IMR-90 (cell line): ENCODE data around the gene SSPN. TPM values are rescaled to one million over a fixed set of nuclear protein-coding genes. Genes with fewer than 3 reads are reported as not detected.

Source experiments
- ATAC-seq: fragments of 200-7000 bp; cut with Tn5 transposase; 2 replicates; pipeline ENCODE4 v1.9.1; 2020; ENCODE audit warnings: low read depth, mild to moderate bottlenecking, moderate library complexity
- BruUV-seq: library from RNA; stranded (reverse); fragments of 400-500 nt; replicated peaks from 2 replicates; lab custom pipeline; 2021; lab: Mats Ljungman, UMichigan
- CTCF ChIA-PET: fragments of 300-600 bp; formaldehyde crosslinking; extraction: SDS; loops from one replicate; lab custom pipeline; 2021; ENCODE audit warnings: antibody characterized with exemption; lab: Yijun Ruan, JAX
- POLR2A ChIA-PET: fragments of 300-600 bp; sonication (Branson Sonifier 250); formaldehyde crosslinking; loops from one replicate; lab custom pipeline; 2022; ENCODE audit warnings: antibody characterized with exemption; ENCODE audit not compliant: unreplicated experiment; lab: Charles Lee
- DNase-seq: peaks from one replicate; pipeline ENCODE4 v3.0.0; 2013
- H2AFZ ChIP-seq: replicated peaks from 2 replicates; pipeline ENCODE3; 2013; ENCODE audit warnings: low read length, mild to moderate bottlenecking; ENCODE audit not compliant: poor library complexity
- H2AK5ac ChIP-seq: 2 replicates; pipeline ENCODE4 v1.6.1; 2013; ENCODE audit warnings: low read depth, low read length, inconsistent platforms
- H2AK9ac ChIP-seq: replicated peaks from 2 replicates; pipeline ENCODE3; 2013; ENCODE audit warnings: mild to moderate bottlenecking, low read depth, low read length, moderate library complexity; ENCODE audit not compliant: poor library complexity
- H2BK120ac ChIP-seq: 2 replicates; pipeline ENCODE4 v1.6.1; 2013; ENCODE audit warnings: low read depth, low read length, inconsistent platforms
- H2BK15ac ChIP-seq: 3 replicates; pipeline ENCODE4 v1.6.1; 2013; ENCODE audit warnings: low read depth, low read length, inconsistent platforms
- H2BK20ac ChIP-seq: 2 replicates; pipeline ENCODE4 v1.6.1; 2013; ENCODE audit warnings: low read depth, mild to moderate bottlenecking, inconsistent platforms, low read length, moderate library complexity
- H2BK5ac ChIP-seq: 2 replicates; pipeline ENCODE4 v1.6.1; 2013; ENCODE audit warnings: mild to moderate bottlenecking, low read depth, low read length, inconsistent platforms; ENCODE audit not compliant: poor library complexity, severe bottlenecking
- H3K14ac ChIP-seq: replicated peaks from 2 replicates; pipeline ENCODE4 v1.6.1; 2013; ENCODE audit warnings: low read depth, low read length, inconsistent platforms
- H3K18ac ChIP-seq: 2 replicates; pipeline ENCODE4 v1.6.1; 2013; ENCODE audit warnings: low read depth, low read length, control low read depth
- H3K23ac ChIP-seq: 2 replicates; pipeline ENCODE4 v1.6.1; 2013; ENCODE audit warnings: low read depth, low read length, inconsistent platforms
- H3K27ac ChIP-seq: 2 replicates; pipeline ENCODE4 v1.5.1; 2013; ENCODE audit warnings: mild to moderate bottlenecking, control low read depth, low read length; ENCODE audit not compliant: insufficient read depth
- H3K27me3 ChIP-seq: 2 replicates; pipeline ENCODE4 v1.6.1; 2013; ENCODE audit warnings: low read length; ENCODE audit not compliant: control insufficient read depth, insufficient read depth
- H3K36me3 ChIP-seq: 2 replicates; pipeline ENCODE4 v1.6.1; 2013; ENCODE audit warnings: low read length, mixed read lengths; ENCODE audit not compliant: control insufficient read depth, insufficient read depth
- H3K4ac ChIP-seq: 2 replicates; pipeline ENCODE4 v1.6.1; 2013; ENCODE audit warnings: low read depth, low read length, inconsistent platforms
- H3K4me1 ChIP-seq: 2 replicates; pipeline ENCODE4 v1.6.1; 2013; ENCODE audit warnings: low read length, mixed read lengths; ENCODE audit not compliant: control insufficient read depth, insufficient read depth
- H3K4me2 ChIP-seq: 2 replicates; pipeline ENCODE4 v1.6.1; 2013; ENCODE audit warnings: low read depth, mild to moderate bottlenecking, control low read depth, low read length, moderate library complexity
- H3K4me3 ChIP-seq: 2 replicates; pipeline ENCODE4 v1.5.1; 2013; ENCODE audit warnings: low read depth, mild to moderate bottlenecking, control low read depth, low read length, moderate library complexity; ENCODE audit not compliant: insufficient read depth
- H3K56ac ChIP-seq: 2 replicates; pipeline ENCODE4 v1.6.1; 2013; ENCODE audit warnings: low read length, inconsistent platforms; ENCODE audit not compliant: insufficient read depth; ENCODE audit errors: extremely low read depth
- H3K79me1 ChIP-seq, 2 experiments: 2 replicates each; pipeline ENCODE4 v1.6.1; 2013; ENCODE audit warnings: low read length in 2 of 2, inconsistent platforms in 1 of 2, low read depth in 1 of 2
- H3K9ac ChIP-seq: 2 replicates; pipeline ENCODE4 v1.6.1; 2013; ENCODE audit warnings: low read depth, low read length, control low read depth
- H3K9me1 ChIP-seq: 2 replicates; pipeline ENCODE4 v1.6.1; 2013; ENCODE audit warnings: low read length, inconsistent platforms; ENCODE audit not compliant: insufficient read depth
- H3K9me3 ChIP-seq: 2 replicates; pipeline ENCODE4 v1.6.1; 2013; ENCODE audit warnings: low read length; ENCODE audit not compliant: control insufficient read depth, insufficient read depth
- H4K20me1 ChIP-seq: 2 replicates; pipeline ENCODE4 v1.6.1; 2013; ENCODE audit warnings: low read length, inconsistent platforms; ENCODE audit not compliant: insufficient read depth
- H4K5ac ChIP-seq: 2 replicates; pipeline ENCODE4 v1.6.1; 2013; ENCODE audit warnings: mild to moderate bottlenecking, low read depth, low read length, control low read depth
- H4K8ac ChIP-seq, 2 experiments: 2 replicates each; pipeline ENCODE4 v1.6.1; 2013; ENCODE audit warnings: low read depth in 2 of 2, low read length in 2 of 2, control low read depth in 1 of 2, inconsistent platforms in 1 of 2
- H4K91ac ChIP-seq: 2 replicates; pipeline ENCODE4 v1.6.1; 2013; ENCODE audit warnings: low read depth, low read length, inconsistent platforms; ENCODE audit not compliant: insufficient read depth
- BHLHE40 ChIP-seq: fragments of 150-350 bp; IDR thresholded peaks from 2 replicates; pipeline ENCODE4 v1.6.1; 2016; ENCODE audit warnings: mild to moderate bottlenecking, low read depth, low read length
- CEBPB ChIP-seq: IDR thresholded peaks from 2 replicates; pipeline ENCODE4 v1.6.1; 2012; ENCODE audit warnings: low read depth, low read length, improper control_type of control experiment
- CHD1 ChIP-seq: IDR thresholded peaks from 2 replicates; pipeline ENCODE4 v1.6.1; 2012; ENCODE audit warnings: low read depth, low read length, improper control_type of control experiment
- FOS ChIP-seq: fragments of 150-350 bp; IDR thresholded peaks from 2 replicates; pipeline ENCODE4 v1.6.1; 2016; ENCODE audit warnings: low read depth, low read length
- MAZ ChIP-seq: IDR thresholded peaks from 2 replicates; pipeline ENCODE4 v1.6.1; 2012; ENCODE audit warnings: low read depth, mild to moderate bottlenecking, low read length, improper control_type of control experiment, moderate library complexity, borderline replicate concordance
- MXI1 ChIP-seq: IDR thresholded peaks from 2 replicates; pipeline ENCODE4 v1.6.1; 2012; ENCODE audit warnings: low read depth, mild to moderate bottlenecking, low read length, moderate library complexity, borderline replicate concordance
- POLR2A ChIP-seq: IDR thresholded peaks from 2 replicates; pipeline ENCODE4 v1.6.1; 2012; ENCODE audit warnings: mild to moderate bottlenecking, low read depth, low read length
- RAD21 ChIP-seq: IDR thresholded peaks from 2 replicates; pipeline ENCODE4 v1.6.1; 2012; ENCODE audit warnings: low read length, improper control_type of control experiment
- RCOR1 ChIP-seq: IDR thresholded peaks from 2 replicates; pipeline ENCODE4 v1.6.1; 2012; ENCODE audit warnings: mild to moderate bottlenecking, low read length, improper control_type of control experiment; ENCODE audit not compliant: insufficient replicate concordance
- RFX5 ChIP-seq: IDR thresholded peaks from 2 replicates; pipeline ENCODE4 v1.8.0; 2012; ENCODE audit warnings: low read depth, mild to moderate bottlenecking, low read length, moderate library complexity
- USF2 ChIP-seq: fragments of 150-350 bp; IDR thresholded peaks from 2 replicates; pipeline ENCODE4 v1.6.1; 2017; ENCODE audit warnings: mild to moderate bottlenecking, antibody characterized with exemption, low read length, low read depth
- WGBS, 2 experiments: methylation state at CpG; one replicate each; pipeline versions ENCODE4 v1.1.5 to v1.1.7; 2013; ENCODE audit warnings: missing lambda C conversion rate in 2 of 2; ENCODE audit not compliant: insufficient read length in 1 of 2; ENCODE audit errors: extremely low coverage in 2 of 2; 5-methylcytosine and 5-hydroxymethylcytosine counted together
- dilution Hi-C: fragments of 300-500 bp; cut with HindIII; formaldehyde crosslinking; loops from one replicate; pipeline ENCODE4 v1.14.3; 2018; ENCODE audit warnings: low sequenced_read_pairs; ENCODE audit not compliant: unreplicated experiment
- in situ Hi-C: fragments of 300-500 bp; cut with MboI; formaldehyde crosslinking; loops from 3 replicates; pipeline ENCODE4 v1.14.3; 2019; ENCODE audit warnings: low sequenced_read_pairs, inconsistent platforms, mixed read lengths
- intact Hi-C: fragments of 100-400 bp; cut with micrococcal nuclease; formaldehyde crosslinking; loops from 2 replicates; pipeline ENCODE4 v1.10.0; 2022
- polyA plus RNA-seq, 3 experiments: library from polyadenylated mRNA; depleted of rRNA; stranded (reverse); fragments of >200 nt; gene quantifications; 2 replicates each; pipeline ENCODE4 v1.2.3, GENCODE V29; 2012; ENCODE audit warnings: low replicate concordance in 1 of 3
- total RNA-seq: library from RNA; depleted of rRNA; stranded (reverse); fragments of >200 nt; gene quantifications from 2 replicates; pipeline ENCODE4 v1.2.3, GENCODE V29; 2012
- TF ChIP-seq, protein P1 (sequence below): fragments of 150-350 bp; IDR thresholded peaks from 2 replicates; pipeline ENCODE4 v1.6.1; 2016; ENCODE audit warnings: low read depth, mild to moderate bottlenecking, low read length, moderate library complexity, borderline replicate concordance

SSPN gene
- total and polyA plus RNA-seq, 2 of the 4 experiments (the other 2 are of a cell fraction): 3.5 to 5.6 TPM

DNA sequence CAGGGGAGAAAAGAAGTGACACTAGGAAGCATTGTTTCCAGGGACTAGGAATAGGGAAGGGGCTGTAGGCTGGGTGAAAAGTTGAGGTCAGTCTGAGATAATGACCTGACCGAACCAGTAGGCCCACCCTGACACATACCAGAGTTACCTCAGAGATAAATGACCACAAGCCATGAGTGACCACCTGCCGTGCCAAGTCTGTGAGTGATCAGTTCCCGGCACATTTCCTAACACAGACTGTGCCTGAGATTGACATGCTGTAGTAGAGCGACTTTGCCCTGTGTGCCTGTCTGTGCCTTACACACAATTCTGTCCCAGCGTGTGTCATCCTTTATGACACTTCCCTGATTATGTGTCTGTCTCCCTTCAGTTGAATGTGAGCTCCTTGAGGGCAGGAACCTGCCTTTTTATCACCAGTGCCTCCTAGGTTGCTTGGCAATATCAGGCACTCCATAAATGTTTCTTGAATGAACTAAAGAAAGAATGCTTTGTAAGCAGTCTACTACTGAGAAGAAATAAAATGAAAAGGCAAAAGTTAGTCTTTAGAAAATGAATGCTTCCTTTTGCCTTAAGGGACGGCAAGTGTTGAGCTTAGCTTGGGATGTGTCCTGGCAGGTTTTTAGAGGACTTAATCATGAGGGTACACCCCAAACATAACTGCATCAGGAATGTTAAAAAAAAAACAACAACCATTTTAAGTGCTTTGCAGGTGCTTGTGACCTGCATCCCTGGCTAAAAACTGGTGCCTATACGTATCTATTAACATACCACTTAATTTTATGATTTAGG is 9.6 kb upstream of the SSPN start:
- Histone ChIP-seq H3K14ac (no peak overlapping the region), H3K9me3 (peaks cover 3% of the 10 kb centered on the region), H2BK15ac (no peak overlapping the region), H3K18ac (no peak overlapping the region), H3K23ac (no peak overlapping the region), H3K27ac (no peak overlapping the region), H4K8ac (no peak overlapping the region), H2AFZ (peak overlapping the region; percentile 12), H3K9ac (no peak overlapping the region), H4K5ac (no peak overlapping the region), H4K91ac (no peak overlapping the region), H3K9me1 (peaks cover 2% of the 10 kb centered on the region; the same call in 1 of the 2 replicates), H3K36me3 (no peaks in the 10 kb centered on the region), H2BK5ac (no peak overlapping the region), H3K4ac (no peak overlapping the region), H4K20me1 (no peaks in the 10 kb centered on the region), H2BK20ac (no peak overlapping the region), H3K4me2 (no peak overlapping the region), H2BK120ac (no peak overlapping the region), H2AK9ac (no peak overlapping the region), H3K4me3 (no peak overlapping the region), H2AK5ac (peak overlapping the region; percentile 44; the same call in 1 of the 2 replicates), H3K4me1 (peaks cover 5% of the 10 kb centered on the region; the same call in 1 of the 2 replicates), H3K27me3 (peaks cover 13% of the 10 kb centered on the region), H3K56ac (no peak overlapping the region), H3K79me1 (no peaks in the 10 kb centered on the region)
- TF ChIP-seq MAZ (no peak), RAD21 (no peak), RCOR1 (no peak), USF2 (no peak), POLR2A (no peak), FOS (no peak), BHLHE40 (no peak), CHD1 (no peak), RFX5 (no peak), CEBPB (no peak), MXI1 (no peak)
- TF ChIP-seq, protein P1, sequence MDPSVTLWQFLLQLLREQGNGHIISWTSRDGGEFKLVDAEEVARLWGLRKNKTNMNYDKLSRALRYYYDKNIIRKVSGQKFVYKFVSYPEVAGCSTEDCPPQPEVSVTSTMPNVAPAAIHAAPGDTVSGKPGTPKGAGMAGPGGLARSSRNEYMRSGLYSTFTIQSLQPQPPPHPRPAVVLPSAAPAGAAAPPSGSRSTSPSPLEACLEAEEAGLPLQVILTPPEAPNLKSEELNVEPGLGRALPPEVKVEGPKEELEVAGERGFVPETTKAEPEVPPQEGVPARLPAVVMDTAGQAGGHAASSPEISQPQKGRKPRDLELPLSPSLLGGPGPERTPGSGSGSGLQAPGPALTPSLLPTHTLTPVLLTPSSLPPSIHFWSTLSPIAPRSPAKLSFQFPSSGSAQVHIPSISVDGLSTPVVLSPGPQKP: no peak
- intact Hi-C loops (no loop called here), dilution Hi-C loops (no loop called here), in situ Hi-C loops (no loop called here)
- ATAC-seq: no peak
- DNase-seq: no peak
- WGBS, 2 experiments: 80% methylated on average over 1 of the region's 7 CpGs; no CpG with 5 or more reads in 1 of the 2 experiments
- BruUV-seq: no TSS peak
- ChIA-PET POLR2A (no interaction called here), CTCF (no interaction called here)
